GM12878 (cell line): ENCODE measurements around the gene KLB. TPM values are rescaled to one million over a fixed set of nuclear protein-coding genes. Genes with fewer than 3 reads are reported as not detected.

Experiments
- ATAC-seq: fragments of 200-7000 bp; cut with Tn5 transposase; 3 replicates; pipeline ENCODE4 v1.9.1; 2020; ENCODE audit warnings: mild to moderate bottlenecking, moderate library complexity
- BruUV-seq: library from RNA; stranded (reverse); fragments of 400-500 nt; replicated peaks from 2 replicates; lab custom pipeline; 2021; lab: Mats Ljungman, UMichigan
- CTCF ChIA-PET: fragments of 300-600 bp; sonication (Branson Sonifier 250); formaldehyde crosslinking; extraction: SDS; loops from one replicate; lab custom pipeline; 2021; ENCODE audit warnings: inconsistent platforms; lab: Yijun Ruan, JAX
- POLR2A ChIA-PET: fragments of 350-600 bp; formaldehyde crosslinking; extraction: SDS; loops from one replicate; lab custom pipeline; 2021; ENCODE audit warnings: inconsistent platforms; lab: Charles Lee
- RAD21 ChIA-PET: fragments of 300-600 bp; sonication (Branson Sonifier 250); formaldehyde crosslinking; loops from one replicate; lab custom pipeline; 2023; ENCODE audit warnings: antibody characterized with exemption; ENCODE audit not compliant: unreplicated experiment; lab: Charles Lee
- SMC1A ChIA-PET: fragments of 300-600 bp; sonication (Branson Sonifier 250); formaldehyde crosslinking; loops from one replicate; lab custom pipeline; 2023; ENCODE audit not compliant: unreplicated experiment, uncharacterized antibody; lab: Charles Lee
- DNase-seq: peaks from one replicate; pipeline ENCODE4 v3.0.0-alpha.2; 2011; ENCODE audit warnings: low read depth, low spot score
- FAIRE-seq: peaks from 3 replicates; lab custom pipeline; 2011; peaks lifted over from hg19 to GRCh38; lab: Jason Lieb, UNC
- H2AFZ ChIP-seq: 2 replicates; pipeline ENCODE4 v1.6.0; 2011; ENCODE audit warnings: low read depth, low read length, control low read depth; ENCODE audit not compliant: control insufficient read depth
- H3K27ac ChIP-seq: 2 replicates; pipeline ENCODE4 v1.5.1; 2011; ENCODE audit warnings: control low read depth; ENCODE audit not compliant: control insufficient read depth, insufficient read depth
- H3K27me3 ChIP-seq, 2 experiments: replicated peaks in 1 of 2; 2 replicates each; pipeline versions ENCODE4 v1.6.0 to v1.6.1; 2011; ENCODE audit warnings: low read length in 1 of 2; ENCODE audit not compliant: control insufficient read depth in 2 of 2, insufficient read depth in 2 of 2
- H3K36me3 ChIP-seq, 2 experiments: 2 replicates each; pipeline ENCODE4 v1.5.1; 2011; ENCODE audit warnings: low read length in 1 of 2; ENCODE audit not compliant: control insufficient read depth in 2 of 2, insufficient read depth in 2 of 2
- H3K4me1 ChIP-seq: 2 replicates; pipeline ENCODE4 v1.6.1; 2011; ENCODE audit warnings: mild to moderate bottlenecking, low read length, moderate library complexity, mixed read lengths; ENCODE audit not compliant: control insufficient read depth, insufficient read depth
- H3K4me2 ChIP-seq: 2 replicates; pipeline ENCODE4 v1.6.0; 2011; ENCODE audit warnings: control low read depth; ENCODE audit not compliant: control insufficient read depth, insufficient read depth
- H3K4me3 ChIP-seq: fragments of 200-600 bp; sonication (generic); 2 replicates; pipeline ENCODE4 v1.5.1; 2016
- H3K79me2 ChIP-seq: 2 replicates; pipeline ENCODE4 v1.6.0; 2011; ENCODE audit warnings: low read length; ENCODE audit not compliant: control insufficient read depth, insufficient read depth
- H3K9ac ChIP-seq: 2 replicates; pipeline ENCODE4 v1.8.0; 2011; ENCODE audit warnings: low read length, control low read depth, mixed read lengths; ENCODE audit not compliant: control insufficient read depth, insufficient read depth
- H3K9me3 ChIP-seq: replicated peaks from 3 replicates; pipeline ENCODE4 v1.5.1; 2011; ENCODE audit warnings: mild to moderate bottlenecking, low read length; ENCODE audit not compliant: control insufficient read depth, insufficient read depth
- H4K20me1 ChIP-seq: 2 replicates; pipeline ENCODE4 v1.6.0; 2011; ENCODE audit not compliant: control insufficient read depth, insufficient read depth
- DPF2 ChIP-seq: fragments of 450-650 bp; IDR thresholded peaks from 2 replicates; pipeline ENCODE4 v1.6.1; 2017; ENCODE audit warnings: mild to moderate bottlenecking
- JUNB ChIP-seq: IDR thresholded peaks from 2 replicates; pipeline ENCODE4 v1.6.1; 2016; ENCODE audit warnings: antibody characterized with exemption, mild to moderate bottlenecking
- RUNX3 ChIP-seq: IDR thresholded peaks from 2 replicates; pipeline ENCODE4 v1.6.1; 2012; ENCODE audit warnings: low read length, inconsistent platforms
- SKIL ChIP-seq: fragments of 450-650 bp; IDR thresholded peaks from 2 replicates; pipeline ENCODE4 v1.6.1; 2017; ENCODE audit warnings: mild to moderate bottlenecking, low read depth, inconsistent platforms; ENCODE audit not compliant: poor library complexity, severe bottlenecking
- SMARCA5 ChIP-seq: fragments of 450-650 bp; IDR thresholded peaks from 2 replicates; pipeline ENCODE4 v1.6.1; 2017; ENCODE audit warnings: mild to moderate bottlenecking
- ZBTB4 ChIP-seq: fragments of 450-650 bp; formaldehyde crosslinking; IDR thresholded peaks from 2 replicates; pipeline ENCODE4 v1.4.0; 2022; ENCODE audit warnings: mild to moderate bottlenecking, moderate library complexity
- WGBS: methylation state at CpG from one replicate; pipeline ENCODE4 v1.1.6; 2016; ENCODE audit warnings: low lambda C conversion rate; ENCODE audit not compliant: insufficient replicate concordance, insufficient coverage; ENCODE audit errors: missing lambda C conversion rate; 5-methylcytosine and 5-hydroxymethylcytosine counted together
- in situ Hi-C: fragments of 300-500 bp; cut with MboI; formaldehyde crosslinking; loops from 9 replicates; pipeline ENCODE4 v1.14.3; 2018; ENCODE audit warnings: mixed read lengths
- intact Hi-C: fragments of 100-400 bp; cut with micrococcal nuclease; formaldehyde crosslinking; loops from one replicate; pipeline ENCODE4 v1.14.2; 2022; ENCODE audit not compliant: unreplicated experiment
- polyA plus RNA-seq, 11 experiments: library from polyadenylated mRNA; depleted of rRNA in 4 of 11; unstranded in 6 of 11; stranded (reverse) in 5 of 11; fragments of >200 nt; fragmentation: Nextera tagmentation in 4 of 11; fragmentation: Illumina TruSeq in 1 of 11; extraction: Ambion mirVana in 4 of 11; extraction: Trizol in 1 of 11; gene quantifications; 1 replicate in 1 of 11; 2 replicates in 10 of 11; pipeline versions ENCODE4 v1.2.1 to v1.2.3, GENCODE V29; 2011 to 2016; ENCODE audit warnings: inconsistent platforms in 2 of 11, missing spikeins in 2 of 11, low read depth in 1 of 11
- total RNA-seq, 4 experiments: library from RNA; depleted of rRNA in 3 of 4; stranded (reverse); fragments of >200 nt in 3 of 4; fragmentation: Illumina TruSeq in 1 of 4; extraction: Trizol in 1 of 4; gene quantifications; 2 replicates each; pipeline versions ENCODE4 v1.2.1 to v1.2.3, GENCODE V29; 2013 to 2021

Gene KLB
- total and polyA plus RNA-seq, 10 of the 15 experiments (the other 5 are each of a cell fraction or from before 2014, with no cell fraction given) = under 0.01 to 0.13 (median 0.04) TPM; not detected in 1

- in situ Hi-C loops (loop anchor here (25.0 kb wide), 1 partner anchor 531 kb away; no protein-coding TSS in a partner anchor), intact Hi-C loops (no loop called here)
- POLR2A ChIA-PET = no interaction called here
- BruUV-seq = no TSS peak
- SMC1A ChIA-PET = interaction anchor here (0.7 kb wide), 1 partner anchor 66 kb away, joined by 3 read pairs; no protein-coding TSS in a partner anchor
- FAIRE-seq (no peak), ATAC-seq (no peak), DNase-seq (no peak)
- H3K4me3 ChIP-seq = no peak overlapping the region
- no peaks in the 10 kb centered on the region; a peak in 1 of 4 replicates for H3K27me3 ChIP-seq
- H3K36me3 ChIP-seq = no peaks in the 10 kb centered on the region
- no peak overlapping the region for H2AFZ ChIP-seq
- RAD21 ChIA-PET = no interaction called here
- no peak overlapping the region for H3K9ac ChIP-seq
- H4K20me1 ChIP-seq = no peaks in the 10 kb centered on the region
- peaks cover 4% of the 10 kb centered on the region; the same call in 1 of the 2 replicates for H3K4me1 ChIP-seq
- no peak overlapping the region for H3K27ac ChIP-seq
- H3K9me3 ChIP-seq = no peaks in the 10 kb centered on the region
- no peak overlapping the region for H3K4me2 ChIP-seq
- H3K79me2 ChIP-seq = no peaks in the 10 kb centered on the region
- WGBS = 20% methylated on average over 4 of the region's 4 CpGs
- CTCF ChIA-PET = no interaction called here
- TF ChIP-seq DPF2 (no peak), JUNB (peak; percentile 81), RUNX3 (peak; percentile 33; the same call in 1 of the 2 replicates)
Observed at GRCh38 chr4:39442998-39443397, 36.3 kb downstream of the KLB start.

GRCh38 chr4:39446483-39446841 is 39.7 kb downstream of the KLB start:
- H3K4me3 ChIP-seq = no peak overlapping the region
- SMC1A ChIA-PET = no interaction called here
- TF ChIP-seq SMARCA5 (peak; percentile 22; the same call in 1 of the 2 replicates), ZBTB4 (CRISPR knock-in tag) (0 out of 2 replicates have a peak, but pooled peaks have one; percentile 40), SKIL (no peak)
- TF ChIP-seq, all 136 proteins: peak for 2
- Histone ChIP-seq H3K27me3 (no peaks in the 10 kb centered on the region), H3K9me3 (no peaks in the 10 kb centered on the region), H2AFZ (peak overlapping the region; percentile 62), H3K79me2 (no peaks in the 10 kb centered on the region), H3K27ac (no peak overlapping the region), H3K4me2 (peak overlapping the region; percentile 88; the same call in 1 of the 2 replicates), H3K36me3 (peaks cover 0 to 7% of the 10 kb centered on the region in 2 experiments; a peak in 3 of 4 replicates), H4K20me1 (no peaks in the 10 kb centered on the region), H3K9ac (no peak overlapping the region), H3K4me1 (peaks cover 4% of the 10 kb centered on the region; the same call in 1 of the 2 replicates)
- ChIA-PET RAD21 (no interaction called here), POLR2A (interaction anchor here (1.0 kb wide), 1 partner anchor 167 kb away, joined by 5 read pairs; no protein-coding TSS in a partner anchor), CTCF (interaction anchor here (0.5 to 2.6 kb wide), 5 partner anchors 10 to 544 kb away, joined by 3 to 12 read pairs (median 4); partner anchors contain the start of genes LIAS and RPL9)
- ATAC-seq (no peak), DNase-seq (no peak), FAIRE-seq (no peak)
- BruUV-seq = no TSS peak
- intact Hi-C loops (loop anchor here (5.0 kb wide), 1 partner anchor 94 kb away; no protein-coding TSS in a partner anchor), in situ Hi-C loops (loop anchor here (25.0 kb wide), 1 partner anchor 534 kb away; no protein-coding TSS in a partner anchor)
- 87% methylated on average over 20 of the region's 20 CpGs for WGBS
